K562 (cell line): ENCODE results near the gene DDIT3. TPM values are rescaled to one million over a fixed set of nuclear protein-coding genes. Genes with fewer than 3 reads are reported as not detected.

Experiments
- CBFA2T3 ChIP-seq: fragments of 450-650 bp; IDR thresholded peaks from 2 replicates; pipeline ENCODE4 v1.6.1; 2017
- CCAR2 ChIP-seq: fragments of 200-400 bp; formaldehyde crosslinking; IDR thresholded peaks from 2 replicates; pipeline ENCODE4 v1.6.1; 2017; ENCODE audit warnings: mild to moderate bottlenecking, low read depth, low read length
- DNMT1 ChIP-seq: fragments of 450-650 bp; IDR thresholded peaks from 2 replicates; pipeline ENCODE4 v1.6.1; 2016; ENCODE audit warnings: antibody characterized with exemption, mild to moderate bottlenecking
- ESRRB ChIP-seq: fragments of 250-450 bp; sonication (Bioruptor Pico); IDR thresholded peaks from 2 replicates; pipeline ENCODE4 v1.5.0; 2020; ENCODE audit warnings: mild to moderate bottlenecking, moderate library complexity, borderline replicate concordance
- ETS2 ChIP-seq: IDR thresholded peaks from 2 replicates; pipeline ENCODE4 v1.6.1; 2016; ENCODE audit warnings: borderline replicate concordance, missing genetic modification characterization, mild to moderate bottlenecking, moderate library complexity, missing compliant biosample characterization; ENCODE audit not compliant: poor library complexity, severe bottlenecking
- FOXA1 ChIP-seq: fragments of 450-650 bp; IDR thresholded peaks from 2 replicates; pipeline ENCODE4 v1.6.1; 2016; ENCODE audit warnings: mild to moderate bottlenecking, borderline replicate concordance
- FOXP1 ChIP-seq: sonication (generic); formaldehyde crosslinking; IDR thresholded peaks from 2 replicates; pipeline ENCODE4 v1.8.0; 2022; ENCODE audit warnings: mild to moderate bottlenecking, missing genetic modification reagents
- HNRNPK ChIP-seq: fragments of 200-400 bp; formaldehyde crosslinking; IDR thresholded peaks from one replicate; pipeline ENCODE4 v1.6.1; 2018; ENCODE audit warnings: mild to moderate bottlenecking, low read depth, low read length; ENCODE audit not compliant: poor library complexity, severe bottlenecking
- MAFF ChIP-seq: IDR thresholded peaks from 2 replicates; pipeline ENCODE4 v1.6.1; 2012; ENCODE audit warnings: low read length, improper control_type of control experiment
- MCM3 ChIP-seq: fragments of 450-650 bp; IDR thresholded peaks from 2 replicates; pipeline ENCODE4 v1.6.1; 2016
- RBBP5 ChIP-seq: fragments of 200-600 bp; sonication (generic); IDR thresholded peaks from 2 replicates; pipeline ENCODE4 v1.6.1; 2012; ENCODE audit warnings: borderline replicate concordance, mild to moderate bottlenecking, low read length, control low read depth, inconsistent platforms; ENCODE audit not compliant: insufficient read depth, poor library complexity, severe bottlenecking
- RBFOX2 ChIP-seq: fragments of 200-400 bp; formaldehyde crosslinking; IDR thresholded peaks from 2 replicates; pipeline ENCODE4 v1.6.1; 2017; ENCODE audit warnings: low read depth, mild to moderate bottlenecking, low read length, moderate library complexity
- RBM17 ChIP-seq: fragments of 200-400 bp; formaldehyde crosslinking; IDR thresholded peaks from 2 replicates; pipeline ENCODE4 v1.6.1; 2017; ENCODE audit warnings: low read depth, mild to moderate bottlenecking, low read length, borderline replicate concordance
- SETDB1 ChIP-seq: IDR thresholded peaks from one replicate; pipeline ENCODE4 v1.6.1; 2012; ENCODE audit warnings: low read length, control low read depth, inconsistent platforms
- SLC30A9 ChIP-seq: fragments of 250-450 bp; sonication (Bioruptor Pico); IDR thresholded peaks from 2 replicates; pipeline ENCODE4 v1.8.0; 2022; ENCODE audit warnings: mild to moderate bottlenecking, moderate library complexity
- SMARCE1 ChIP-seq: fragments of 450-650 bp; IDR thresholded peaks from 2 replicates; pipeline ENCODE4 v1.7.1; 2016; ENCODE audit warnings: mild to moderate bottlenecking
- ZBED1 ChIP-seq: IDR thresholded peaks from 2 replicates; pipeline ENCODE4 v1.6.1; 2014
- ZNF133 ChIP-seq: fragments of 250-450 bp; sonication (Bioruptor Pico); IDR thresholded peaks from 2 replicates; pipeline ENCODE4 v1.4.0; 2020; ENCODE audit warnings: mild to moderate bottlenecking
- ZNF184 ChIP-seq: sonication (generic); formaldehyde crosslinking; IDR thresholded peaks from 2 replicates; pipeline ENCODE4 v1.5.0; 2020; ENCODE audit warnings: missing genetic modification reagents
- ZNF224 ChIP-seq: sonication (generic); formaldehyde crosslinking; IDR thresholded peaks from 2 replicates; pipeline ENCODE4 v1.8.0; 2022; ENCODE audit warnings: mild to moderate bottlenecking, missing genetic modification reagents
- ZNF586 ChIP-seq: fragments of 450-650 bp; formaldehyde crosslinking; conservative IDR thresholded peaks from 2 replicates; pipeline ENCODE4 v1.4.0; 2020; ENCODE audit warnings: mild to moderate bottlenecking, moderate library complexity
- ZNF699 ChIP-seq: fragments of 250-450 bp; sonication (Bioruptor Pico); IDR thresholded peaks from 2 replicates; pipeline ENCODE4 v1.8.0; 2021; ENCODE audit warnings: mild to moderate bottlenecking, moderate library complexity; ENCODE audit not compliant: insufficient replicate concordance
- ZNF77 ChIP-seq: fragments of 250-450 bp; sonication (Bioruptor Pico); IDR thresholded peaks from 2 replicates; pipeline ENCODE4 v1.5.0; 2020
- ZNF780A ChIP-seq: fragments of 250-450 bp; sonication (Bioruptor Pico); IDR thresholded peaks from 2 replicates; pipeline ENCODE4 v1.5.0; 2021; ENCODE audit warnings: mild to moderate bottlenecking
- ZNF830 ChIP-seq: fragments of 250-450 bp; sonication (Bioruptor Pico); IDR thresholded peaks from 2 replicates; pipeline ENCODE4 v1.5.0; 2021; ENCODE audit warnings: mild to moderate bottlenecking
- polyA plus RNA-seq, 8 experiments: library from polyadenylated mRNA; depleted of rRNA in 4 of 8; stranded (reverse) in 5 of 8; unstranded in 3 of 8; fragments of >200 nt; fragmentation: Nextera tagmentation in 2 of 8; fragmentation: Illumina TruSeq in 1 of 8; extraction: Ambion mirVana in 2 of 8; extraction: Trizol in 1 of 8; gene quantifications; 2 replicates each; pipeline versions ENCODE4 v1.2.1 to v1.2.3, GENCODE V29; 2011 to 2014; ENCODE audit warnings: inconsistent platforms in 1 of 8, missing spikeins in 1 of 8
- total RNA-seq, 7 experiments: library from RNA; depleted of rRNA in 6 of 7; stranded (reverse); fragments of >200 nt in 6 of 7; fragmentation: Illumina TruSeq in 2 of 7; extraction: Trizol in 2 of 7; gene quantifications; 2 replicates each; pipeline versions ENCODE4 v1.2.1 to v1.2.3, GENCODE V29; 2011 to 2021; ENCODE audit warnings: low replicate concordance in 1 of 7
- TF ChIP-seq, protein P1 (sequence below): fragments of 450-650 bp; IDR thresholded peaks from one replicate; pipeline ENCODE4 v1.6.1; 2018; ENCODE audit warnings: mild to moderate bottlenecking, moderate library complexity; ENCODE audit not compliant: partially characterized antibody
- TF ChIP-seq, protein P2 (sequence below): fragments of 200-800 bp; sonication (Bioruptor generic); IDR thresholded peaks from 2 replicates; pipeline ENCODE4 v1.6.1; 2017; ENCODE audit warnings: missing genetic modification characterization, missing compliant biosample characterization
- TF ChIP-seq, protein P3 (sequence below): fragments of 450-650 bp; formaldehyde crosslinking; conservative IDR thresholded peaks from 2 replicates; pipeline ENCODE4 v1.4.0; 2022; ENCODE audit warnings: mild to moderate bottlenecking, missing genetic modification characterization

Gene DDIT3
- total and polyA plus RNA-seq, 9 of the 15 experiments (the other 6 are each of a cell fraction or from before 2014, with no cell fraction given), result 59.1 to 272 (median 89.9) TPM

DNA sequence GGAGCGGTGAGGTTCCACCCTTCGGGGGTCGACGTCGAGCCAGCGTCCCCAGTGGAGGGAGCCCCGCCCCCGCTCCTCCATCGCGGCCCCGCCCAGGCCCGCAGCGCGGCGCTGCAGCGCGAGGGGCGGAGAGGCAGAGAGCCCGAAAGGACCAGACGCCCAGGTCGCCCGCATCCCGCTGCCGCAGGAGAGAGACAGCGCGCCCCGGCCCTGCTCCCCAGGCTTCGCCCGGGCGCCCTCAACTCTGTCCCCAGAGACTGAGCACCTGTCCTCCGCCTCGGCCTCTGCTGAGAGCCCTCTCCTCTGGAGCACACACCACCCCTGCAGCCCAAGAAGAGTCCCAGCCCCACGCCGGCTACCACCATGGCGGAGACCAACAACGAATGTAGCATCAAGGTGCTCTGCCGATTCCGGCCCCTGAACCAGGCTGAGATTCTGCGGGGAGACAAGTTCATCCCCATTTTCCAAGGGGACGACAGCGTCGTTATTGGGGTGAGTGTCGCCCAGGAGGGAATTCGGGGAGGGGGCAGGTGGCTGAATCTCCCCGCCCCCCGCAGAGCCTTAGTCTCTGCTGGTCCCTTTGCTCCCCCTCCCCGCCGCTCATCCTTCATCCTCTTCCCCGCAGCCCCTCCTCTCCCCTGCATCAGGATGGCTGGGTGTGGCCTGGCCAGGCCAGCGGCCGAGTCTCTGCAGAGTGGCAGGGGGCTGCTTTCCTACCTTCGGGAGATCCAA is 29.8 kb upstream of the DDIT3 start, which contains the start of gene KIF5A (continued):
- TF ChIP-seq, protein P1, sequence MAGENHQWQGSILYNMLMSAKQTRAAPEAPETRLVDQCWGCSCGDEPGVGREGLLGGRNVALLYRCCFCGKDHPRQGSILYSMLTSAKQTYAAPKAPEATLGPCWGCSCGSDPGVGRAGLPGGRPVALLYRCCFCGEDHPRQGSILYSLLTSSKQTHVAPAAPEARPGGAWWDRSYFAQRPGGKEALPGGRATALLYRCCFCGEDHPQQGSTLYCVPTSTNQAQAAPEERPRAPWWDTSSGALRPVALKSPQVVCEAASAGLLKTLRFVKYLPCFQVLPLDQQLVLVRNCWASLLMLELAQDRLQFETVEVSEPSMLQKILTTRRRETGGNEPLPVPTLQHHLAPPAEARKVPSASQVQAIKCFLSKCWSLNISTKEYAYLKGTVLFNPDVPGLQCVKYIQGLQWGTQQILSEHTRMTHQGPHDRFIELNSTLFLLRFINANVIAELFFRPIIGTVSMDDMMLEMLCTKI, result no peak
- peak; percentile 90 for TF ChIP-seq RBFOX2
- no peak for TF ChIP-seq SLC30A9
- TF ChIP-seq CCAR2, result no peak
- no peak for TF ChIP-seq ETS2 (tag)
- no peak for TF ChIP-seq ZNF830 (CRISPR knock-in tag)
- TF ChIP-seq ZNF780A (CRISPR knock-in tag), result no peak
- peak; percentile 42 for TF ChIP-seq RBBP5
- TF ChIP-seq SETDB1, result no peak
- no peak for TF ChIP-seq ZNF224 (CRISPR knock-in tag)
- peak; percentile 54; the same call in 1 of the 2 replicates for TF ChIP-seq FOXP1 (CRISPR knock-in tag)
- no peak for TF ChIP-seq RBM17
- TF ChIP-seq ZBED1, result no peak
- no peak for TF ChIP-seq FOXA1
- no peak for TF ChIP-seq CBFA2T3
- TF ChIP-seq, protein P2, sequence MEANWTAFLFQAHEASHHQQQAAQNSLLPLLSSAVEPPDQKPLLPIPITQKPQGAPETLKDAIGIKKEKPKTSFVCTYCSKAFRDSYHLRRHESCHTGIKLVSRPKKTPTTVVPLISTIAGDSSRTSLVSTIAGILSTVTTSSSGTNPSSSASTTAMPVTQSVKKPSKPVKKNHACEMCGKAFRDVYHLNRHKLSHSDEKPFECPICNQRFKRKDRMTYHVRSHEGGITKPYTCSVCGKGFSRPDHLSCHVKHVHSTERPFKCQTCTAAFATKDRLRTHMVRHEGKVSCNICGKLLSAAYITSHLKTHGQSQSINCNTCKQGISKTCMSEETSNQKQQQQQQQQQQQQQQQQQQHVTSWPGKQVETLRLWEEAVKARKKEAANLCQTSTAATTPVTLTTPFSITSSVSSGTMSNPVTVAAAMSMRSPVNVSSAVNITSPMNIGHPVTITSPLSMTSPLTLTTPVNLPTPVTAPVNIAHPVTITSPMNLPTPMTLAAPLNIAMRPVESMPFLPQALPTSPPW (CRISPR knock-in tag), result peak; percentile 77
- TF ChIP-seq, protein P3, sequence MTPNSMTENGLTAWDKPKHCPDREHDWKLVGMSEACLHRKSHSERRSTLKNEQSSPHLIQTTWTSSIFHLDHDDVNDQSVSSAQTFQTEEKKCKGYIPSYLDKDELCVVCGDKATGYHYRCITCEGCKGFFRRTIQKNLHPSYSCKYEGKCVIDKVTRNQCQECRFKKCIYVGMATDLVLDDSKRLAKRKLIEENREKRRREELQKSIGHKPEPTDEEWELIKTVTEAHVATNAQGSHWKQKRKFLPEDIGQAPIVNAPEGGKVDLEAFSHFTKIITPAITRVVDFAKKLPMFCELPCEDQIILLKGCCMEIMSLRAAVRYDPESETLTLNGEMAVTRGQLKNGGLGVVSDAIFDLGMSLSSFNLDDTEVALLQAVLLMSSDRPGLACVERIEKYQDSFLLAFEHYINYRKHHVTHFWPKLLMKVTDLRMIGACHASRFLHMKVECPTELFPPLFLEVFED (CRISPR knock-in tag), result no peak
- no peak for TF ChIP-seq ZNF699 (CRISPR knock-in tag)
- no peak for TF ChIP-seq ZNF77
- no peak for TF ChIP-seq HNRNPK
- no peak for TF ChIP-seq MCM3
- TF ChIP-seq ZNF133 (CRISPR knock-in tag), result no peak
- no peak for TF ChIP-seq SMARCE1
- no peak for TF ChIP-seq ZNF586 (CRISPR knock-in tag)
- TF ChIP-seq ZNF184 (CRISPR knock-in tag), result no peak
- TF ChIP-seq MAFF, result no peak
- TF ChIP-seq DNMT1, result no peak
- no peak for TF ChIP-seq ESRRB
